Activated T-cell treated with anti-CD3 and anti-CD28 coated beads for 48 hours (primary cell): ENCODE data around the gene CYP27B1.

Experiments used
- DNase-seq: peaks from one replicate; pipeline ENCODE4 v3.0.0-alpha.2; 2020; ENCODE audit warnings: low read depth

The CYP27B1 gene

DNA sequence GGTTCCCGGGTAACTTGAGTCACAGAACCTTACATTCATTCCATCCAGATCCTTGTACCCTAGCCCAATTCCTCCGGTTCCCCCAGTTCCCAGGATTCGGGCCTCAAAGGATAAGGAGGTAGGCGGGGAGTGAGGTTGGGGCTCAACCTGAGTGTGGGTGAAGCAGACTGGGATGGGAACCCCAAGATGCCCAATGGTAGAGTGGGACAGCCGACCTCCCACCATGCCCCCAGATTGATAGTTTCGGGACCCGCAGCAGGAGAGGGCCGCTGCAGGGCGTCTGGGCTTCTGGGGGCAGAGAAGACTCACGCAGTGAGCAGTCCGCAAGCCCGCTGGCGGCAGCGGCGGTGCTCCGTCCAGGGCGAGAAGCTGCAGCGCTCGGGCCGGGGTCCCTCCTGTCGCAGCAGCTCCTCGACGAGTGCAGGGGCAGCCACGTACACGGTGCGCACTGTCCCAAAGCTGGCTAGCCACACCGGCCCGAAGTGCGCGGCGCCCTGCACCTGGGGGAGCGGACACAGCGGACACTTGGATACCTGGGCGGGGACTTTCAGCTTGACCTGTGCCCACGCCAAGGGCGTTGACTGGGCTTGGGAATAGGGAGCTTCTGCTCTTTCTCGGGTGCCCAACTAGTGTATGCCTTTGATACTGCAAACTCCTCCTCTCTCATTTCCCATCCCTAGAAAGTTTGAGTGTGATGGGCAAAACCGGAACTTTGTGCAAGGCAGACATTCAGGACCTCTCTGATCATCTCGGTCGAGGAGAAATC, 997 bp downstream of the CYP27B1 start:
- DNase-seq = no peak

DNA sequence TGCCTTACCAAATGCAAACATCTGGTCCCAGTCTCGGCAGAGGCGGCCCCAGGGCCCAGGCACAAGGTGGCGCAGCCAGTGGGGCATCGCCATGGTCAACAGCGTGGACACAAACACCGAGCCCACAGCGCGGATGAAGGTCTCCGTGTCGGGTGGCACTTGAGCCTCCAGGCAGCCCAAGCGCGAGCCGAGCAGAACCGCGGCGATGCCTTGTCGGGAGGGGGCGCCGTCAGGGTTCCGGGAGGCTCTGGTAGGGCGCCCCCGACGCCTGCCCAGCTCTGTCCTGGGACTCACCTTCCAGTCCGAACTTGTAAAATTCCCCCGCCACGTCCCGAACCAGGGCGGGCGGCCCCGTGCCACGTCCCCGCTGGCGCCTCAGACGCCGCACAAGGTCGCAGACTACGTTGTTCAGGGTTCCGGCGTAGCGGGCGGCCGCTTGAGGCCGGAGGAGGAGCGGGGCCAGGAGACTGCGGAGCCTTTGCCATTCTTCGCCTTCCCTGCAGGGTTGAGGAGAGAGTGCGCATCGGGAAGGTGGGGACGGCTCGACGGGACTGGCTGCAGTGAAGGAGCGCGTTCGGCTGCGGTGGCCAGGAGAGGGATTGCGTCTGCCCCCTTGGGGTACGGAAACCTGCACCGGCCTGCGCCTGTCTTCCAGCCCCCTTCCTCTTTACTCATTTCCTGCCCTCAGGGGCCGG, 1.7 kb downstream of the CYP27B1 start:
- peak; percentile 62 for DNase-seq

DNA sequence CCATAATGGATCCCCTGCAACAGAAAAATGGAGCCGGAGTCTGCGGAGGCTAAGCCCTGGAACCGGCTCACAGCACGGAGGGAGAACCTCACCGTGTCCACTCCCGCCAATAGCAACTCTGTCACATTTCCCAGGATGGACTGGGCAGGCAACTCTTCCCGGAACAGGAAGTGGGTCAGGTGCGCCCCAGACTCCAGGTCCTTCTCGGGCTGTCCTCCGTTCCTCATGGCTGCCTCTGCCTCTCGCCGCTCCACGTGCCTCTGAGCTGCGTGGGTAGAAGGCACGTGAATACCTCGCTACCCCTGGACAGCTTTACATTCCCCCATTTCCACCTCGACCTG, 2.2 kb downstream of the CYP27B1 start:
- no peak for DNase-seq

DNA sequence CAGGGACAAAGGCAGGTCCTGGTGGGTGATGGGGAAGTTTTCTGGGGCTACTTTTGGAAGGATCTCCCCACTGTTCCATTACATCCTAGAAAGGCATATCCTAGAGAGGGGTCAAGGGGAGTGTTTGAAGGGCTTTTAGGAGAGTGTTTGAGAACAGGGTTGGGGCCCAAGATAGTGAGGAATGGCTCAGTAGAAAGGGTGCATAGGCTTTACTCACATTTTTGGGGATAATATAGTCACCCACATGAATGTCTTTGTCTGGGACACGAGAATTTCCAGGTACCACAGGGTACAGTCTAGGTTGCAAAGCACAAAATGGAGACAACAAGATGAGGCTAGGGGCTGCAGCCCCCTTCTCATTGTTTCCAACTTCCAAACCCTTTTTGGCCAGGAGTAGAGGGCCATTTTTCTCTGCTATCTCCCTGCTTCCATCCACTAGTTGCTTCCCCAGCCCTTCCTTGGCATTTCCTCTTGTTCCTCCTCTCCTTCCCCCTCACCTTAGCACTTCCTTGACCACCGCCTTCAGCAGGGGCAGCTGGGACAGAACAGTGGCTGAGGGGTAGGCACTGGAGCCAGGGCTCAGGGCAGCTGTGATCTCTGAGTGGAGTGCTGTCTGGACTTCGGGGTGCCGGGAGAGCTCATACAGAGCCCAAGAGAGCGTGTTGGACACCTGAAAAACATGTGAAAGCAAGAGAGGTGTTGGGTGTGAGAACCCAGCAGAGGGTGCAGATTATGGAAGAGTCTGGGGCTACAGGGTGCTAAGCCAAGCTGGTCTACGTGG, 2.8 kb downstream of the CYP27B1 start:
- no peak for DNase-seq

DNA sequence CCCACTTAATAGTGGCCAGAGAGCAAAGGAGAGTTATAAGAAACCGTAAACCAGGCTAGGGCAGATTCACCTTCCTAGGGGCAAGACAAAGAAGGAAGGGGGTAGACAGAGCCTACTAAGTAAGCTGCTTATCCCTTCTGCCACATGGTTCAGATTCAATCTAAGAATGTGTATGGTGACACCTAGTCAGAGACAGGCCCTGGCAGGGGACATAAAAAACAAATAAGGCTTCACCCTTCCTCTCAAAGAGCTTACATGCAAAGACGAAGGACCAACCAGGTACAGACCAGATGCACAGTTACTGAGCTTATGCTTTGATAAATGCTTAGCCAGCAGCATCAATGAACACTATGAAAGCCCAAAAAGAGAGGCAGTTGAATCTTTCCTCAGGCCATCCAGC, 4.4 kb downstream of the CYP27B1 start:
- no peak for DNase-seq

DNA sequence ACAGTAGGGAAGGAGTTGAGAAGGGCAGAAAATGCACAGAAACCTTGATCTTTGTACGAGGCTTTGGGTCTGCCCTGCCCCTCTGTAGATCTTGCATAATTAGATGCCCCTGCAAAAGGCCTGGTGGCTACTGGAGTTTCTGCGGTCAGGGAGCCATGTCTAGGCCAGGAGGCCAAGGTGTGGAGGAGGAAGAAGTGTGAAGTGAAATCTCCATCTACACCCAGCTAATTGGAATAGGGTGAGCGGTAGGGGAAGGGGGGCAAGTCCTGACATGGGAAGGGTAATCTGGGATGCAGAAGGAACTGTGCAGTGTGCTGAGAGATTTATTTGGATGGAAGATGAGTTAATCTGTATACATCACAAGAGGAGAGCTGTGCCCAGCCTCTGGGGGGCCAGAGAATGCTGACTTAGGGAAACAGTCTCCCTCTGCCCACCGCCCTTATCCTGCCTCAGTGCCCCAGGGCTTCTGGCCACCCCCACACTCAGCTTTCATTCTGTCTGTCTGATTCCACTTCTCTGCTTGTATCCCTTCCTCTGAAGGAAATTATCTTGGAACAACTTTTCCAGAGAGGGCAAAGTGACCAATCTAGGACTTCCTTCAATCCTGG, 5.4 kb downstream of the CYP27B1 start:
- no peak for DNase-seq

DNA sequence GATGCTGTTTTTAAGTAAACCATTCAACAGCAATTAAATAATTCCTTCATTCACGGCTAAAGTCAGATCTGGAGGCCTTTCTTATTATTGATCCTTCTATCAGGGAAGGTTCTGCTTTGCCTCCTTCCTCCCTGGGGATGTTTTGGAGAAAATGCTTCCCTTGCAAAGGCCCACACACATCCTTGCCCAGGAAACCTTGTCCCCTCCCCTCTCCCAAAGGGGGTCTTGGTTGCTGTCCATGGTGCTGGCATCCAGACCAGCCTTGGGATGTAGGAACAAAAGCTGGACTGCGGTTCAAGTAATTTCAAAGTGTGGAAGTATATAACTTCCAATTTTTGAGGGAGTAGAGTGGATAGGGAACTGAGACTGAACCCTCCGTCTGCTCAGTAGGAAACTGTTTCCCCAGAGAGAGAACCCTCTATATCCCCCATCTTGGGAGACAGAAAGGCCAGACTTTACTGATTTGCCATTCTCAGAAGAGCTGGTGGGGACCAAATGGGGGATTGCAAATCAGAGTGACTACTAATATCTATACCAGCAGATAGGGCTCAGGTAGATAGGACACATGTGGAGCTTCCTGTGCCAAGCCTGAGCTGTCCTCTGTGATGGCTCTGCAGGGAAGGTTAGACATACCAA, 6.4 kb downstream of the CYP27B1 start:
- no peak for DNase-seq

DNA sequence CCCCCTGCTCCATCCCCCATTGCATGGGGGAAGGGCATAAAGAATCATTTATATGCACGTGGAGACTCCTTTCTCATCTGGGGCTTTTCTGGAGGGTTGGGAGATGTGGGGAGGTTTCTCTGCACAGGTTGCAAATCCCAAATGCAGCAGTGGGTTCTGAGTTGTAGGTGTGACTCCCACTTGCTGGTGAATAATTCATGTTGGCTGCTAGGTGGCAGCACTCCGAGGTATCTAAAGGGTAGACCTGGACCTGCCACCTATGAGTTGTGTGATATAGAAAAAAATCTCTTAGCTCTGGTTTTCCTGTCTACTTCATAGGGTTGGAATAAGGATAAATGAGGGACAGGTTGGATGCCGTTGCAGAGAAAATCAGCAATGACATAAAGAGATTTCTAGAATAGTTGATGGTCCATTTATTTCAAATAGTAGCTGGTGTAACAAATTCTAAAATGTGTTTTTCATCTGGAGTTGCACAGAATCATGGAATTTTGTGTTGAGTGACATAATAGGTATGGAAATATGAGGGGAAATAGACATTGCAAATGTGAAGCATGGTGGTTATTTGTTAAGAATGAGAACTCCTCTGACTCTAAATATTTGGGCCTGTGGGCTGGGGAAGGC, 7.4 kb downstream of the CYP27B1 start:
- no peak for DNase-seq

DNA sequence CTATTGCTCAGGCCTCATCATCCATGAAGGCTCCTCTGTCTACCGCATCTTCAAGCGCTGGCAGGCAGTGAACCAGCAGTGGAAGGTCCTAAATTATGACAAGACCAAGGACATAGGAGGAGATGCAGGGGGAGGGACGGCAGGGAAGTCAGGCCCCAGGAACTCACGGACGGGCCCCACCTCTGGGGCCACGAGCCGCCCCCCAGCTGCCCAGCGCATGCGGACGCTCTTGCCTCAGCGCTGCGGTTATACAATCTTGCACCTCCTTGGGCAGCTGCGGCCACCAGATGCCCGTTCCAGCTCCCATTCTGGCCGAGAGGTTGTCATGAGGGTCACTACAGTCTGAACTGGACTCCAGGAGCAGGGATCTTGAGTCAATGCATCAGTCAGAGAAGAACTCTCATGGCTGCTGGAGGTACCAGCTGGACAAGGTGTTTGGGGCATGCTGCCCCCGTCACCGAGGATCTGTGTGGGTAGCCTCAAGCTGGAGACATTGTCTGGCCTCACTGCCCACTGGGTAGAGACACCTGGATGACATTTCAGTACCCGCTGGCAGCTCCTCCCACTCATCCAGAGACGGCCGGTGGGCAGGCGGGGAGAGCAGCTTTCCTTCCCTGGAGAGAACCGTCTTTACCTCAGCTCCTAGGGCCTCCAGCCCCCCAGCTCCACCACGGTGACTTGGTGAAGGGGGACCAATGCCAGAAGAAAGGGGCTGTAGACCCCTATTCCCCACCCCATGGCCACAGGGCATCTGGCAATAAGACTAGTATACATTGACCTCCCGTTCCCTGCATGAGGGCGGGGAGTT, 8.1 kb downstream of the CYP27B1 start:
- DNase-seq = no peak

DNA sequence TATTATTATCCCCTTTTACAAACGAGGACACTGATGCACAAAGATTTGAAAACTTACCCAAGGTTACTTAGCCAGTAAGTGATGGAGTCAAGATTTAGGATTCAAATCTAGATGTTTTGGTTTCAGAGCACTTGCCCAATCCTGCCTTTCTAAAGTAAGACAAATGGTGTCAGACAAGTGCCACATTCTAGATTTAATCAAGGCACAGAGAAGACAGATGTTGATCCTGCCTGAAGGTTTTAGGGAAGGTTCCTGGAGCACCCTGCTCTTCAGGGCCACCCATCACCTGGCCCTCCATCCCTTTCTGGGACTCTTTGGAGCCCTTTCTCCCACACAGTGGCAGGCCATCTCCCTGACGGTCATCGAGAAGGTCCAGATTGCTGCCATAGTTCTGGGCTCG, 9.1 kb downstream of the CYP27B1 start:
- no peak for DNase-seq

DNA sequence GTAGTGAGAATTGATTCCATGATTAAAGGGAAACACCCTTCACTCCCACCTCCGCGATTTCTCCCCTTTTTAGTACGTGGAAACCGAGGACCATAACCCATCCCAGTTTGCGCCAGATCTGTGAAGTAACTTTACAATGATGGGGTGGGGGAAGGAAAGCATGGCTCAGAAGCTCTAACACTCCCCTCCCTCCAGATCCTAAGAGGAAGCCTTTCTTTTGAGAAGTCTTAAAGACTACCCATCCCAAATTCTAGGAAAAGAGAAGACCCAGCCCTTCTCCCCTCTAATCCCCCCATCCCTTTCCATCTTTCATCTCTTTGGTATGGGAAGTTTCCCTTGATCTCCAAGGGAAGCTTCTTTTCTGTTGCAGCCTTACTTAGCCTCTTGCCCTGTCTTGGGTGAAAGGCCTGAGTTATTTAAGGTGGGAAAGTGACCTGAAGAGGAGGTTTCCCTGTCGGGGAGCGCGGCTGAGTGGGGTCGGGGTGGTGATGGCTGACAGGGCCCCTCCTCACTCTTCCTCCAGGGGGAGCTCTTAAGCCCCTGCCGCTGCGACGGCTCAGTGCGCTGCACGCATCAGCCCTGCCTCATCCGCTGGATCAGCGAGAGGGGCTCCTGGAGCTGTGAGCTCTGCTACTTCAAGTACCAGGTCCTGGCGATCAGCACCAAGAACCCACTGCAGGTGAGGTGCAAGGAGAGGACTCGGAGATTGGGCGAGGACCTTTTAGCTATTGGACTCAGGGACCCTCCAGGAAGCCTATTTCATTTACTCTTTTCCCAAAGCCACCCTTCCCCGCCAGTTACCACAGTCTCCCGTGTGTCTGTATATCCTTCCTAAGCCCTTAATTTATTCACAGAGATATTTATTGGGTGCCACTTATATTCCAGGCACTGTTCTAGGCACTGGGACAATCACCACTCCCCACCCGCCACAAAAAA, 10.2 kb downstream of the CYP27B1 start:
- DNase-seq = peak; percentile 70

DNA sequence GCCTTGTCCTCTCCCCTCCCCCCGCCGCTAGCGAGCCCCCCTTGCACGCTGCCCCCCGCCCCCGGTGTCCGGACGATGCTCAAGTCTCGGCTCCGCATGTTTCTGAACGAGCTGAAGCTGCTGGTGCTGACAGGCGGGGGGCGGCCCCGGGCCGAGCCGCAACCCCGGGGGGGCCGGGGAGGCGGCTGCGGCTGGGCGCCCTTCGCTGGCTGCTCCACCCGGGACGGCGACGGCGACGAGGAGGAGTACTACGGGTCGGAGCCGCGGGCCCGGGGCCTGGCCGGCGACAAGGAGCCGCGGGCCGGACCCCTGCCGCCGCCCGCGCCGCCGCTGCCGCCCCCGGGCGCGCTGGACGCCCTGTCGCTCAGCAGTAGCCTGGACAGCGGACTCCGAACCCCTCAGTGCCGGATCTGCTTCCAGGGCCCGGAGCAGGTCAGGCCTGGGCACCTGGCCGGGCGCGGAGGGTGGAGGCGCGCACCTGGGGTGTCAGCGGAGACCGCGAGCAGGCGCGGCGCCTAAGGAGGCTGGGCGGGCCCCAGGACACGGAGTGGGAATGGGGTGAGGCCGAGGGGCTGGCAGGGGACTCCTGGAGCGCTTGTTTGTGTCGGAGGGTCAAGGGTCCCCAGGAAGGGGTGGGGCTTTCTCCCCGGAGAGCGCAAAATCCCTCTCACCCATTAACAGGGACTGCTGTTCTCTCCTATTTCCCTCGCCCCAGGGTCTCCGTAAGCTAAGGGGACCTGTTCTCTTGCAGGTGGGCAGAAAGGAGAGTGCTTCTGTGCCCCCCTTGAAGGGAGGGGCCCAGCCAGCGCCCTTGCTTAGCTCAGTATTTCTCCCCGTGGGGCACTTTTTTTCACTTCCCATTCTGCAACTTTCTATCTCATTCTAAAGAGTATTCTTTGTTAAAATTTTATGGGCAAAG, 11.2 kb downstream of the CYP27B1 start:
- DNase-seq = no peak

DNA sequence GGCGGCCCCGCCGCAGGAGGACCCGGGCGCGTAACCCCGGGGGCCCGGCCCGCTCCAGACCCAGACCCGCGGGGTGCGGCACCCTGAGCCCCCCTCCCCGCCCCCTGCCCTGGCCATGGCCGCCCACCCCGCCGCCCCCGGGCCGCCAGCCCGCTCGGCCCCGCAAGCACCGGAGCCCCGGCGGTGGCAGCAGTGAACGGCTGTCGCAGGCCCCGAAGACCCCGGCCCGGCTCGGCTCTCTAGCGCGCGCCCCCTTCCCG, 11.8 kb downstream of the CYP27B1 start:
- DNase-seq = no peak

DNA sequence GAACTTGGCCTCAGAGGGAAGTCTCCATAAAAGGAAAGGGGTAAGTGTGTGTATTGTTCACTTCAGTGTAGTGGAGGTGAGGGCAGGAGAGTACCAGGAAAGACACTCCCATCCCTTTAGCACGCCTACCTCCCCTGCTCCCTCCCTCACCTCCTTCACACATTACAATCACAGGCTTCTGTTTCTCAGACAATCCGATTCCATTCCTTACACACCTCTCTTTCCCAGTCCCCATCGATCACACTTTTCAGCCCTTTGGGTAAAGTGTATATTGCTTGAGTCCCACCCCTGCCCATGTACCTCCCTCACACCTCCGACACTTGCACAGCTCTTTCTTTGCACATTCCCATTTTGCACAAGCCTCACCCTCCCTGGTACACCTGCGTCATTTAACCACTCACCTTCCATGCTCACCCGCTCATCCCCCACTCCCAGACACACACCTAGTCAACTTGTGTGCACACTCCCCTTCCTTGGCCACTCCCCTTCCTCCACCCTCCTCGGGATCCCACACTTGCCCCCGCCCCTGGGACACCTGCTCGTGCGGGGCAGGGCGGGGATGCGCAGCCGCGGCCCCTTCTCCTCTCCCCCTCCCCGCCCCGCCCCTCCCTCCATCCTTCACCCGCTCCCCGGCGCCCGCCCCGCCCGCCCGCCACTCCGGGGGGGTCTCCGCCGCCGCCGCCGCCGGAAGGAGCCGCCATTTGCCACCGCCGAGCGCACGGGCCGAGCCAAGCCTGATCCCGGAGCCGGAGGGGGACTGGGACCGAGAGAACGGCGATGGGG, 12.3 kb downstream of the CYP27B1 start, which contains the start of gene MARCHF9:
Gene MARCHF9 (plus strand): TSS at position 693 of the 783 bp plus-strand sequence. CDS start 426 bp downstream, outside the sequence.
- DNase-seq = peak; percentile 82

DNA sequence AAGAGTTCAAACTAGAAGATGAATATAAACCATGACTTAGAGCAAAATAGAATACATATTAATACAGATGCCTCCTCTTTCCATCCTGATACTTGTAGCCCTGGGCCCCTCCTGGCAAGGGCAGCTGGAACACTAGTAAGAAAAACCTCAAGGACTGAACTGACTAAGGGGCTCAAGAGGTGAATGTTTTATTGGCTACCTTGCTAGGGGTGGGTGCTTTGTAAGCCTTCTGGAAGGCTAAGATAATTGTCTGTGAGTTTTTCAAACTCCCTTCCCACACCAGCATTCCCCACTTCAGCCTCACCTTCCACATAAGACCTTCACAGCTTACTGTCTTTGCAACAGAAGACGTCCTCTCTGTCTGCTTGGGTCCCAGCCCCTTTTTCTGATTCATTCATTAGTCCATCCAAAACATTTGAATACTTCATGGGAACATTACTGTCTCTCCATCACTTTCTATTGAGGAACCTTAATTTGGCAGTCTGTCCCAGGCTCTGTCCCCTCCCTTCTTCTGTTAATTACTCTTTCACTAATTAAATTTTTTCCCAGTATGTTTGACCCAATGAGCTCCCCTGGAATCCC, 13.0 kb downstream of the CYP27B1 start:
- DNase-seq = no peak

DNA sequence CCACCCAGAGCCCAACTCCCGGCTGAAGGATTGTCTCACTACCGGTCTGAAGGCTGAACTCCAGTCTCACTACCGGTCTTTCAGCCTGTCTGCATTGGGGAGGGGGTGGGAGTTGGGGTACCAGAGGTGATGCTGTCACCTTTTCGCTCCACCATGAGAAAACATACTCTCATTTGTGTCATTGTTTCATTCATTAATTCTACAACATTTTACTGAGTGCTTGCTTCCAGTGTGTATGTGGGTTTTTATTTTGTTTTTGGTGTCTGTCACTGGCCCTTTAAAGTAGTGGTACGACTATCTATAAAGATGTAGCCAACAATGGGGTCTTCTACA, 14.2 kb downstream of the CYP27B1 start:
- DNase-seq = no peak

DNA sequence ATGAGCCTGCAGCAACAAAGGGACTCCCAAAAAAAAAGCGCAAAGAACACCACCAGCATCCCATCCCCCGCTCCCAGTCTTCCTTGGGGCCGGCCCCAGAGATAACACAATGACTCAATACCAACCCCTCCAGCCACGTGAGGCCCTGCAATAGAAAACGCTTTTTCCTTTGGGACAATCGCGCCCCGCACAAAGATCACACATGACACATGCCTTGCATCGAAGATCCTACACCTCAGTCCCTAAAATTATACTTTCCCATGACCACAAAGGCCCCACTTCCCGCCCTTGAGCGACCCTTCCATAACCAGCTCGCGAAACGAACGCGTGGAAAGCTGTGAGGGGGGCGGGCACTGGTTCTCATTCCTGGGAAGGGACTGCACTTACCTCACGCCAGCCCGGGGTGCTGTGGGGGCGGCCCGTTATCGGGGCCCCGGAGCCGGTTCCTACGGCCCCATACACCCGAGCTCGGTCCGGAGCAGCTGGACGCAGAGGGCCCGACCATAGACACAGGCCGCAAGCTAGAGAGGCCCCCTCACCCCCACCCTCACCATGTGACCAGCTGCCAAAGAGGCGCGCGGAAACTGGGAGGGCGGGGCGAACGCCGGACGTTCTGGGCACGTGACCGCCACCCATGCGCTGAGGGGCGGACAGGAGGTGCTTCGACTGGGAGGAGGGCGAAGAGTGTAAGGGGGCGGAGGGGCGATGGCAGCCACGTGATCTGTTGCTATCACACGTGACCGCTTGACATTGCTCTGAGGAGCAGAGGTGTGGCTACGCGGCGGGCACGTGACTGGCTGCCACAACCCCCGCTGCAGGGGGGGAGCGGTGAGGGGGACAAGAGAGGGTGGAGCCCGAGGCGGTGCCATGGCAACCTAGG, 14.8 kb downstream of the CYP27B1 start, which contains the start of gene CDK4:
Gene CDK4 (minus strand): TSS at position 523 of the 880 bp plus-strand sequence. CDS start 593 bp downstream, outside the sequence.
- DNase-seq = peak; percentile 98
